K562 (cell line): ENCODE results near the gene MB21D2. TPM values are rescaled to one million over a fixed set of nuclear protein-coding genes. Genes with fewer than 3 reads are reported as not detected.

Experiments used
- ATAC-seq: fragments of 200-7000 bp; cut with Tn5 transposase; 3 replicates; pipeline ENCODE4 v1.9.1; 2020; ENCODE audit warnings: moderate library complexity
- BruUV-seq: library from RNA; stranded (reverse); fragments of 400-500 nt; replicated peaks from 2 replicates; lab custom pipeline; 2021; lab: Mats Ljungman, UMichigan
- CTCF ChIA-PET: fragments of 300-600 bp; formaldehyde crosslinking; extraction: SDS; loops from one replicate; lab custom pipeline; 2021; ENCODE audit warnings: low intra/inter-chr PET ratio; lab: Yijun Ruan, JAX
- POLR2A ChIA-PET: fragments of 300-600, 350-650 bp; sonication (Branson Sonifier 250); formaldehyde crosslinking; extraction: SDS; loops from one replicate; lab custom pipeline; 2021; ENCODE audit warnings: antibody characterized with exemption, inconsistent platforms; lab: Yijun Ruan, JAX
- DNase-seq, 4 experiments: peaks; one replicate each; pipeline versions ENCODE4 v3.0.0 to v3.0.0-alpha.2; 2011 to 2018; ENCODE audit warnings: low spot score in 3 of 4, mixed read lengths in 3 of 4; ENCODE audit errors: extremely low read depth in 1 of 4
- FAIRE-seq: peaks from 2 replicates; lab custom pipeline; 2011; peaks lifted over from hg19 to GRCh38; lab: Jason Lieb, UNC
- H2AFZ ChIP-seq: 2 replicates; pipeline ENCODE4 v1.6.0; 2011; ENCODE audit warnings: low read depth, low read length, control low read depth, inconsistent platforms
- H3K27ac ChIP-seq: fragments of 200-600 bp; 3 replicates; pipeline ENCODE4 v1.8.0; 2011; ENCODE audit warnings: low read depth, mild to moderate bottlenecking, control low read depth, inconsistent platforms, low read length, moderate library complexity, mixed read lengths; ENCODE audit errors: extremely low read depth
- H3K27me3 ChIP-seq, 2 experiments: fragments of 300-600 bp in 1 of 2; 2 replicates in 1 of 2; 3 replicates in 1 of 2; pipeline versions ENCODE4 v1.6.0 to v1.8.0; 2011; ENCODE audit warnings: inconsistent platforms in 2 of 2, low read length in 2 of 2, mild to moderate bottlenecking in 1 of 2, mixed read lengths in 1 of 2, moderate library complexity in 1 of 2; ENCODE audit not compliant: control insufficient read depth in 2 of 2, insufficient read depth in 2 of 2
- H3K36me3 ChIP-seq: fragments of 300-600 bp; 3 replicates; pipeline ENCODE4 v1.8.0; 2011; ENCODE audit warnings: mild to moderate bottlenecking, low read length, inconsistent platforms; ENCODE audit not compliant: control insufficient read depth, insufficient read depth
- H3K4me1 ChIP-seq, 2 experiments: fragments of 200-600 bp in 1 of 2; replicated peaks in 1 of 2; 2 replicates in 1 of 2; 3 replicates in 1 of 2; pipeline versions ENCODE4 v1.5.1 to v1.8.0; 2011; ENCODE audit warnings: inconsistent platforms in 2 of 2, low read length in 2 of 2, mild to moderate bottlenecking in 1 of 2, mixed read lengths in 1 of 2, moderate library complexity in 1 of 2; ENCODE audit not compliant: control insufficient read depth in 2 of 2, insufficient read depth in 2 of 2
- H3K4me2 ChIP-seq: 2 replicates; pipeline ENCODE4 v1.6.1; 2011; ENCODE audit warnings: low read length, control low read depth, inconsistent platforms, mixed read lengths; ENCODE audit not compliant: insufficient read depth
- H3K4me3 ChIP-seq: fragments of 200-600 bp; sonication (generic), shearing (Covaris generic); 2 replicates; pipeline ENCODE4 v1.5.1; 2016; ENCODE audit warnings: control low read depth, inconsistent platforms
- H3K79me2 ChIP-seq: fragments of 200-600 bp; 3 replicates; pipeline ENCODE4 v1.8.0; 2011; ENCODE audit warnings: low read length, inconsistent platforms; ENCODE audit not compliant: control insufficient read depth, insufficient read depth
- H3K9ac ChIP-seq, 2 experiments: 2 replicates each; pipeline versions ENCODE4 v1.6.0 to v1.6.1; 2011; ENCODE audit warnings: low read depth in 2 of 2, low read length in 2 of 2, control low read depth in 1 of 2, inconsistent platforms in 1 of 2, mild to moderate bottlenecking in 1 of 2, mixed read lengths in 1 of 2; ENCODE audit not compliant: insufficient read depth in 1 of 2
- H3K9me1 ChIP-seq: one replicate; pipeline ENCODE4 v1.6.0; 2011; ENCODE audit warnings: inconsistent platforms, mild to moderate bottlenecking, low read length, moderate library complexity; ENCODE audit not compliant: control insufficient read depth, insufficient read depth
- H3K9me3 ChIP-seq: replicated peaks from 2 replicates; pipeline ENCODE4 v1.5.1; 2011; ENCODE audit warnings: low read depth, low read length, inconsistent platforms; ENCODE audit not compliant: control insufficient read depth, insufficient read depth
- H4K20me1 ChIP-seq: replicated peaks from 2 replicates; pipeline ENCODE4 v1.6.1; 2011; ENCODE audit warnings: low read length, inconsistent platforms, mixed read lengths; ENCODE audit not compliant: control insufficient read depth, insufficient read depth
- BRF2 ChIP-seq: IDR thresholded peaks from 3 replicates; pipeline ENCODE4 v1.6.1; 2011; ENCODE audit warnings: borderline replicate concordance, mild to moderate bottlenecking; ENCODE audit not compliant: insufficient read length, insufficient read depth
- NONO ChIP-seq, 2 experiments: fragments of 200-400 bp in 1 of 2; fragments of 450-650 bp in 1 of 2; formaldehyde crosslinking in 1 of 2; IDR thresholded peaks; 2 replicates each; pipeline ENCODE4 v1.6.1; 2017; ENCODE audit warnings: low read depth in 2 of 2, mild to moderate bottlenecking in 2 of 2, moderate library complexity in 2 of 2, low read length in 1 of 2
- ZBTB9 ChIP-seq: fragments of 450-650 bp; formaldehyde crosslinking; IDR thresholded peaks from 2 replicates; pipeline ENCODE4 v1.4.0; 2020; ENCODE audit warnings: mild to moderate bottlenecking, moderate library complexity
- ZC3H8 ChIP-seq: fragments of 450-650 bp; IDR thresholded peaks from 2 replicates; pipeline ENCODE4 v1.6.1; 2017
- ZNF197 ChIP-seq: fragments of 200-800 bp; sonication (Bioruptor generic); IDR thresholded peaks from 2 replicates; pipeline ENCODE4 v1.6.1; 2016; ENCODE audit warnings: low read depth, missing genetic modification characterization, missing compliant biosample characterization
- WGBS: fragments of 100-300 bp; shearing (Covaris generic); methylation state at CpG from one replicate; pipeline ENCODE4 v1.1.6; 2016; ENCODE audit warnings: low coverage, mixed read lengths; ENCODE audit not compliant: insufficient coverage; ENCODE audit errors: missing lambda C conversion rate; 5-methylcytosine and 5-hydroxymethylcytosine counted together
- in situ Hi-C: fragments of 300-500 bp; cut with MboI; formaldehyde crosslinking; loops from 4 replicates; pipeline ENCODE4 v1.15.0; 2018; ENCODE audit warnings: inconsistent platforms, mixed read lengths
- intact Hi-C: fragments of 100-400 bp; cut with micrococcal nuclease; formaldehyde crosslinking; loops from 2 replicates; pipeline ENCODE4 v1.14.2; 2022
- polyA plus RNA-seq, 8 experiments: library from polyadenylated mRNA; depleted of rRNA in 4 of 8; stranded (reverse) in 5 of 8; unstranded in 3 of 8; fragments of >200 nt; fragmentation: Nextera tagmentation in 2 of 8; fragmentation: Illumina TruSeq in 1 of 8; extraction: Ambion mirVana in 2 of 8; extraction: Trizol in 1 of 8; gene quantifications; 2 replicates each; pipeline versions ENCODE4 v1.2.1 to v1.2.3, GENCODE V29; 2011 to 2014; ENCODE audit warnings: inconsistent platforms in 1 of 8, missing spikeins in 1 of 8
- total RNA-seq, 7 experiments: library from RNA; depleted of rRNA in 6 of 7; stranded (reverse); fragments of >200 nt in 6 of 7; fragmentation: Illumina TruSeq in 2 of 7; extraction: Trizol in 2 of 7; gene quantifications; 2 replicates each; pipeline versions ENCODE4 v1.2.1 to v1.2.3, GENCODE V29; 2011 to 2021; ENCODE audit warnings: low replicate concordance in 1 of 7

The MB21D2 gene
- total and polyA plus RNA-seq, 9 of the 15 experiments (the other 6 are each of a cell fraction or from before 2014, with no cell fraction given), result 0.01 TPM; not detected in 8

- CTCF ChIA-PET, result no interaction called here
- Histone ChIP-seq H4K20me1 (no peaks in the 10 kb centered on the region), H3K79me2 (no peaks in the 10 kb centered on the region), H3K9me3 (no peaks in the 10 kb centered on the region), H2AFZ (no peak overlapping the region), H3K4me1 (no peaks in the 10 kb centered on the region), H3K9me1 (no peaks in the 10 kb centered on the region), H3K4me3 (no peak overlapping the region)
- in situ Hi-C loops, result no loop called here
- FAIRE-seq, result no peak
- intact Hi-C loops, result no loop called here
- ATAC-seq, result no peak
- no TSS peak for BruUV-seq
- no peak for TF ChIP-seq ZNF197 (CRISPR knock-in tag)
- no peak for TF ChIP-seq NONO (IDR thresholded peaks at IDR 0.05; ENCODE audit: low read depth in 2 of 2, low read length in 1 of 2)
- TF ChIP-seq ZBTB9 (CRISPR knock-in tag), result no peak
- TF ChIP-seq BRF2, result no peak
- no peak for TF ChIP-seq ZC3H8
- TF ChIP-seq, all 486 proteins: peak for 0
- POLR2A ChIA-PET, result interaction anchor here (0.7 kb wide), 1 partner anchor 49 kb away, joined by 3 read pairs; no protein-coding TSS in a partner anchor
- H3K9ac ChIP-seq, result no peak overlapping the region
- H3K27ac ChIP-seq, result no peak overlapping the region
- WGBS, result 0% methylated on average over 1 of the region's 1 CpG
- no peak for DNase-seq
- H3K27me3 ChIP-seq, result no peaks in the 10 kb centered on the region
- no peak overlapping the region for H3K4me2 ChIP-seq
- H3K36me3 ChIP-seq, result no peaks in the 10 kb centered on the region
These were observed 29.8 kb upstream of the MB21D2 start for GRCh38 chr3:192947421-192947820.
